NCI-H345 (cell line): Measurements from ENCODE around the gene CHORDC1.
A peak's percentile ranks its signal among the peaks of the same experiment; 100 is the strongest.

Source experiments
- DNase-seq: peaks from one replicate; lab custom pipeline; 2025; lab: John Stamatoyannopoulos, UW

The CHORDC1 gene

GRCh38 chr11:90222459-90223247 is at the start of gene CHORDC1:
CHORDC1 (minus strand) TSS chr11:90223049; CDS start chr11:90222954, 95 bp downstream.
- peak; percentile 92 for DNase-seq

- DNase-seq, result no peak
These were observed 34.3 kb upstream of the CHORDC1 start for GRCh38 chr11:90257158-90257525.

GRCh38 chr11:90256404-90257157 is 33.7 kb upstream of the CHORDC1 start:
- no peak for DNase-seq

GRCh38 chr11:90254065-90254464 is 31.2 kb upstream of the CHORDC1 start:
- DNase-seq, result no peak

- no peak for DNase-seq
These were observed 29.2 kb upstream of the CHORDC1 start for GRCh38 chr11:90252053-90252452.

GRCh38 chr11:90251599-90251998 is 28.8 kb upstream of the CHORDC1 start:
- DNase-seq, result peak; percentile 7

GRCh38 chr11:90250970-90251369 is 28.1 kb upstream of the CHORDC1 start:
- DNase-seq, result no peak

- DNase-seq, result no peak
These were observed 23.6 kb upstream of the CHORDC1 start for GRCh38 chr11:90246468-90246867.

GRCh38 chr11:90243534-90243933 is 20.7 kb upstream of the CHORDC1 start:
- DNase-seq, result peak; percentile 73

GRCh38 chr11:90242894-90243416 is 20.1 kb upstream of the CHORDC1 start:
- DNase-seq, result no peak

- peak; percentile 67 for DNase-seq
These were observed 18.6 kb upstream of the CHORDC1 start for GRCh38 chr11:90241414-90241813.

- peak; percentile 44 for DNase-seq
These were observed 17.3 kb upstream of the CHORDC1 start for GRCh38 chr11:90239967-90240636.

- no peak for DNase-seq
These were observed 14.2 kb upstream of the CHORDC1 start for GRCh38 chr11:90237004-90237403.

- no peak for DNase-seq
These were observed 12.7 kb upstream of the CHORDC1 start for GRCh38 chr11:90235526-90235925.

- DNase-seq, result no peak
These were observed 12.1 kb upstream of the CHORDC1 start for GRCh38 chr11:90234977-90235376.

- no peak for DNase-seq
These were observed 6.9 kb upstream of the CHORDC1 start for GRCh38 chr11:90229791-90230190.

GRCh38 chr11:90228056-90228455 is 5.2 kb upstream of the CHORDC1 start:
- DNase-seq, result no peak

GRCh38 chr11:90223248-90223585 is 368 bp upstream of the CHORDC1 start:
- DNase-seq, result no peak

GRCh38 chr11:90221803-90222458 is 918 bp downstream of the CHORDC1 start:
- no peak for DNase-seq

GRCh38 chr11:90220391-90220790 is 2.5 kb downstream of the CHORDC1 start:
- DNase-seq, result no peak

GRCh38 chr11:90219438-90219837 is 3.4 kb downstream of the CHORDC1 start:
- DNase-seq, result no peak

- no peak for DNase-seq
These were observed 4.2 kb downstream of the CHORDC1 start for GRCh38 chr11:90218606-90219005.
